Osteocyte (in vitro differentiated cells): ENCODE data around the gene ZNF367. TPM values are rescaled to one million over a fixed set of nuclear protein-coding genes. Genes with fewer than 3 reads are reported as not detected.

ENCODE experiments used
- DNase-seq: peaks from one replicate; pipeline ENCODE4 v3.0.0; 2021; ENCODE audit warnings: mixed read lengths; ENCODE audit not compliant: unreplicated experiment; ENCODE audit errors: extremely low spot score
- H3K27ac Mint-ChIP-seq: one replicate; pipeline ENCODE4 v1.8.0; 2021; ENCODE audit warnings: mild to moderate bottlenecking, mixed read lengths; ENCODE audit not compliant: unreplicated experiment
- H3K27me3 Mint-ChIP-seq: one replicate; pipeline ENCODE4 v1.8.0; 2021; ENCODE audit warnings: mixed read lengths; ENCODE audit not compliant: unreplicated experiment
- H3K36me3 Mint-ChIP-seq: one replicate; pipeline ENCODE4 v1.8.0; 2021; ENCODE audit warnings: mixed read lengths; ENCODE audit not compliant: unreplicated experiment
- H3K4me1 Mint-ChIP-seq: one replicate; pipeline ENCODE4 v1.8.0; 2021; ENCODE audit warnings: mixed read lengths; ENCODE audit not compliant: unreplicated experiment
- H3K4me3 Mint-ChIP-seq: one replicate; pipeline ENCODE4 v1.8.0; 2021; ENCODE audit warnings: mild to moderate bottlenecking, moderate library complexity, mixed read lengths; ENCODE audit not compliant: unreplicated experiment
- H3K9me3 Mint-ChIP-seq: one replicate; pipeline ENCODE4 v1.8.0; 2021; ENCODE audit warnings: mixed read lengths; ENCODE audit not compliant: unreplicated experiment
- CTCF ChIP-seq: fragments of 200-600 bp; sonication (generic); IDR thresholded peaks from 2 replicates; pipeline ENCODE4 v1.5.0; 2021; ENCODE audit warnings: antibody characterized with exemption, mild to moderate bottlenecking, moderate library complexity
- long read RNA-seq: library from polyadenylated mRNA; unstranded; transcript quantifications from one replicate; pipeline ENCODE4 v2.0.0, GENCODE V29; 2021
- total RNA-seq: library from RNA; stranded (reverse); gene quantifications from 2 replicates; pipeline ENCODE4 v1.2.1, GENCODE V29; 2021

ZNF367 gene
- total RNA-seq, result 2.1 and 2.3 TPM in 2 replicates
- long read RNA-seq, partial matches to known transcripts, result 1 of 2 reads
- long read RNA-seq, other reads (novel, unspliced or antisense), result 1 of 2 reads

DNA sequence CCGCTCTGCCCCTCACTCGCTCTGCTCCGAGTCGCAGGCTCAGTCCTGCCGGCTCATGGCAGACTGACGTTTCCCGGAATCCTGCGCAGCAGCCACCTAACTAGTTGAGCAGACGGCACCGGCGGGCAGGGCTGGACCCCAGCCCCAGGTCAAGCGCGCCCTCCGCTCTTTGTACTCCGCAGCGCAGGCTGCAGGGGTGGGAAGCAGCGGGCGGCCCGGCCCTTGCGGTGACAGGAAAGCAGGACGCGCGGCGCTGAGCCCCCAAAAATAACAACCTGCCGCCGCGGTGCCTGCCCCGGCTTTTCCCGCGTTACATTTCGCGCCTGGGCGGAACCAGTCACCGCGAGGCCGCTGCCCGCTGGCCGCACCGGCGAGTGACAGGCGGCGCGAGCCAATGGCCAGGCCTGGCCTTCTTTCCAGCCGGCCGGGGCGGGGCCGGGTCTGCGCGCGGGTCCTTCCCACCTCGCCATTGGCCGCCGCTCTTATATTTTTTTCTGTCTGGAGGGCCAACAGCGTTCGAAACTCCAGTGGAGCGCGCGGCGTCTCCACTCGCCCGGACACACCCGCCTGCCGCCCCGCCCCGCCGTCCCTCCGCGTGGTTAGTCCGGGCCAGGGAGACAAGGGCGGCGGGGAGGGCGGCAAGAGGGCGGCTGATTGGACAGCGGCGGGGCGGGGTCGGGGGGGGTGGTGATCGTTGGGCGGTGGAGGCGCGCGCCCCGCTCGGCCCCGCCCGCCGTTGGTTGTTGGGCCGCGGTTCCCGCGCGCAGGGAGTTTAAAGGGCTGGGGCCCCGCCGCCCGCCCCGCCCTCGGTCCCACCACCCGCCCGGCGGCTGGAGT lies at the start of gene ZNF367:
Gene ZNF367 (minus strand): TSS at position 288 of the 837 bp plus-strand sequence. CDS start 338 bp downstream, outside the sequence.
- Mint-ChIP-seq H3K36me3 (no peaks in the 10 kb centered on the region), H3K27ac (peak within 1 kb of the TSS; percentile 91)

DNA sequence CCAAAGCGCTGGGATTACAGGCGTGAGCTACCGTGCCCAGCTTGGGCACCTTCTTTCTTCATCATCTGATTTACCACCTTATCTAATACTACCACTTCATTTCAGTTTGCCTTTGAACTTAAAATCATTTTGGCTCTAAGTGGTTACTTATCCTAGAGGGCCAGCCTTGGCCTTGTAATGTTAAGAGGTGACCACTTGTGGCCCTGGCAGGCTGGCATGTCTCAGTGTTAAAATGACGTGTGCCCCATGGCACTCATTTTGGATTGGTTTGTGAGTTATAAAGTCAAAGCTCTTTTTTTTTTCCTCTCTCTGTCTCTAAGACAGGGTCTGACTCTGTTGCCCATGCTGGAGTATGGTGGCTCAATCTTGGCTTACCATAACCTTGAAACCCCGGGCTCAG lies 49.6 kb upstream of the ZNF367 start:
- H3K4me1 Mint-ChIP-seq, result peaks cover 2% of the 10 kb centered on the region
- no peak for TF ChIP-seq CTCF
- H3K9me3 Mint-ChIP-seq, result no peaks in the 10 kb centered on the region
- H3K36me3 Mint-ChIP-seq, result peaks cover 29% of the 10 kb centered on the region
- no peak overlapping the region for H3K4me3 Mint-ChIP-seq
- H3K27me3 Mint-ChIP-seq, result no peaks in the 10 kb centered on the region
- no peak for DNase-seq
- no peak overlapping the region for H3K27ac Mint-ChIP-seq

More for the DNA sequence above, at the start of gene ZNF367:
- no peak for TF ChIP-seq CTCF
- Mint-ChIP-seq H3K27me3 (no peaks in the 10 kb centered on the region), H3K4me1 (peaks cover 37% of the 10 kb centered on the region), H3K9me3 (no peaks in the 10 kb centered on the region), H3K4me3 (peak within 1 kb of the TSS; percentile 89)
- peak; percentile 99 for DNase-seq

DNA sequence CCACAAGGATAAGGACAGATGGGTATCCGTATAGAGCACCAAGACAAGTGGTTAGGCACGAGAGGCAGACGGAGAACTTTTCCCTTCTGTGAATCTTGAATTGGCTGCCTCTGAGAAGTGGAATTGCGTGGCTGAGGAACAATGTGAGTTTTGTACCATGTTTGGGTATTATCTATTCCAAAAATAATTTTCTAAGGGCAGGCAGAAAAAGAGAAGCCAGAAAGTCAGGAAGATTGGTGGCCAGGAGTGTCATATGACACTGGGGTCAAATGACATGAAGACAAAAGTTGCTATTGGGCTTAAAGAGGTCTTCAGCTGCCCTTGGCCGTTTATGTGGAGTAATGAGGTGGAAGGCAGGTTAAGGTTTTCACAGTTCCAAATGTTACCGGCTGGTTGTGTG lies 46.3 kb upstream of the ZNF367 start:
- DNase-seq, result no peak
- Mint-ChIP-seq H3K27me3 (no peaks in the 10 kb centered on the region), H3K27ac (peak overlapping the region; percentile 7), H3K9me3 (no peaks in the 10 kb centered on the region), H3K4me3 (no peak overlapping the region), H3K36me3 (peaks cover 25% of the 10 kb centered on the region), H3K4me1 (peaks cover 4% of the 10 kb centered on the region)
- TF ChIP-seq CTCF, result no peak

GRCh38 chr9:96462541-96462940 lies 44.4 kb upstream of the ZNF367 start:
- DNase-seq, result no peak
- peaks cover 9% of the 10 kb centered on the region for H3K4me1 Mint-ChIP-seq
- TF ChIP-seq CTCF, result no peak
- no peaks in the 10 kb centered on the region for H3K27me3 Mint-ChIP-seq
- H3K9me3 Mint-ChIP-seq, result no peaks in the 10 kb centered on the region
- H3K36me3 Mint-ChIP-seq, result peaks cover 31% of the 10 kb centered on the region
- H3K27ac Mint-ChIP-seq, result no peak overlapping the region
- H3K4me3 Mint-ChIP-seq, result no peak overlapping the region

GRCh38 chr9:96461336-96461735 lies 43.2 kb upstream of the ZNF367 start:
- Mint-ChIP-seq H3K27ac (no peak overlapping the region), H3K27me3 (no peaks in the 10 kb centered on the region), H3K4me1 (peaks cover 17% of the 10 kb centered on the region), H3K36me3 (peaks cover 28% of the 10 kb centered on the region), H3K4me3 (no peak overlapping the region), H3K9me3 (no peaks in the 10 kb centered on the region)
- DNase-seq, result no peak
- TF ChIP-seq CTCF, result no peak
